OCI-LY7 (cell line): ENCODE results near the gene SNX27. TPM values are rescaled to one million over a fixed set of nuclear protein-coding genes. Genes with fewer than 3 reads are reported as not detected.

Source experiments
- BruUV-seq: library from RNA; stranded (reverse); fragments of 400-500 nt; replicated peaks from 2 replicates; lab custom pipeline; 2021; lab: Mats Ljungman, UMichigan
- CTCF ChIA-PET: fragments of 300-600 bp; sonication (Branson Sonifier 250); formaldehyde crosslinking; loops from one replicate; lab custom pipeline; 2022; ENCODE audit warnings: antibody characterized with exemption; ENCODE audit not compliant: unreplicated experiment; lab: Charles Lee
- POLR2A ChIA-PET: fragments of 300-600 bp; sonication (Branson Sonifier 250); formaldehyde crosslinking; loops from one replicate; lab custom pipeline; 2022; ENCODE audit warnings: antibody characterized with exemption; lab: Charles Lee
- DNase-seq: peaks from one replicate; pipeline ENCODE4 v3.0.0-alpha.2; 2015; ENCODE audit warnings: low spot score
- H2AFZ ChIP-seq: fragments of 200-600 bp; sonication (generic), shearing (Covaris generic); 2 replicates; pipeline ENCODE4 v1.6.1; 2014; ENCODE audit warnings: mild to moderate bottlenecking, antibody characterized with exemption, low read length, moderate library complexity
- H3K27ac ChIP-seq: fragments of 200-600 bp; sonication (generic); 2 replicates; pipeline ENCODE4 v1.5.1; 2014; ENCODE audit warnings: mixed run types, low read depth, mild to moderate bottlenecking, moderate library complexity, low read length, inconsistent platforms; ENCODE audit not compliant: poor library complexity, severe bottlenecking
- H3K36me3 ChIP-seq: fragments of 200-600 bp; sonication (generic); 2 replicates; pipeline ENCODE4 v1.6.1; 2014; ENCODE audit warnings: mild to moderate bottlenecking, antibody characterized with exemption, low read length, moderate library complexity, mixed read lengths; ENCODE audit not compliant: insufficient read depth
- H3K4me1 ChIP-seq: fragments of 200-600 bp; sonication (generic); 2 replicates; pipeline ENCODE4 v1.5.1; 2014; ENCODE audit warnings: mild to moderate bottlenecking, low read length; ENCODE audit not compliant: insufficient read depth, poor library complexity, severe bottlenecking
- H3K4me2 ChIP-seq: fragments of 200-600 bp; sonication (generic); 2 replicates; pipeline ENCODE4 v1.6.1; 2014; ENCODE audit warnings: mild to moderate bottlenecking, low read length
- H3K4me3 ChIP-seq: fragments of 200-600 bp; sonication (generic); 2 replicates; pipeline ENCODE4 v1.5.1; 2014; ENCODE audit warnings: mild to moderate bottlenecking, low read depth, low read length; ENCODE audit not compliant: poor library complexity, severe bottlenecking
- H3K79me2 ChIP-seq: fragments of 200-600 bp; sonication (generic); 2 replicates; pipeline ENCODE4 v1.6.1; 2016; ENCODE audit warnings: low read depth, mild to moderate bottlenecking, low read length, moderate library complexity, mixed read lengths; ENCODE audit not compliant: insufficient read depth
- H3K9me2 ChIP-seq: fragments of 200-600 bp; sonication (generic); 2 replicates; pipeline ENCODE4 v1.6.1; 2016; ENCODE audit warnings: mild to moderate bottlenecking, low read length, mixed read lengths; ENCODE audit not compliant: insufficient read depth
- H3K9me3 ChIP-seq: fragments of 200-600 bp; sonication (generic); 2 replicates; pipeline ENCODE4 v1.6.1; 2014; ENCODE audit warnings: mild to moderate bottlenecking, mixed run types, low read length, mixed read lengths
- H4K20me1 ChIP-seq: fragments of 200-600 bp; sonication (generic); 2 replicates; pipeline ENCODE4 v1.6.1; 2014; ENCODE audit warnings: mild to moderate bottlenecking, antibody characterized with exemption, low read length, moderate library complexity, mixed read lengths; ENCODE audit not compliant: insufficient read depth
- EZH2phosphoT487 ChIP-seq: fragments of 200-600 bp; sonication (generic); IDR thresholded peaks from 2 replicates; pipeline ENCODE4 v1.6.1; 2018; ENCODE audit warnings: low read depth, borderline replicate concordance, mild to moderate bottlenecking, mixed run types, antibody characterized with exemption, low read length, moderate library complexity, mixed read lengths
- intact Hi-C: fragments of 100-400 bp; cut with micrococcal nuclease; formaldehyde crosslinking; loops from one replicate; pipeline ENCODE4 v1.10.0; 2022; ENCODE audit not compliant: unreplicated experiment
- total RNA-seq, 2 experiments: library from RNA; depleted of rRNA in 1 of 2; stranded (reverse); fragments of >200 nt in 1 of 2; shearing (Covaris generic) in 1 of 2; gene quantifications; 2 replicates each; pipeline ENCODE4 v1.2.3, GENCODE V29; 2014 to 2022
- TF ChIP-seq, protein P1 (sequence below): fragments of 200-600 bp; sonication (generic); conservative IDR thresholded peaks from 2 replicates; pipeline ENCODE4 v1.5.1; 2014; ENCODE audit warnings: mild to moderate bottlenecking, antibody characterized with exemption, low read length, moderate library complexity, mixed read lengths

SNX27 gene
- total RNA-seq, 2 experiments from 2014 or later: 16.4 to 32.0 TPM

DNA sequence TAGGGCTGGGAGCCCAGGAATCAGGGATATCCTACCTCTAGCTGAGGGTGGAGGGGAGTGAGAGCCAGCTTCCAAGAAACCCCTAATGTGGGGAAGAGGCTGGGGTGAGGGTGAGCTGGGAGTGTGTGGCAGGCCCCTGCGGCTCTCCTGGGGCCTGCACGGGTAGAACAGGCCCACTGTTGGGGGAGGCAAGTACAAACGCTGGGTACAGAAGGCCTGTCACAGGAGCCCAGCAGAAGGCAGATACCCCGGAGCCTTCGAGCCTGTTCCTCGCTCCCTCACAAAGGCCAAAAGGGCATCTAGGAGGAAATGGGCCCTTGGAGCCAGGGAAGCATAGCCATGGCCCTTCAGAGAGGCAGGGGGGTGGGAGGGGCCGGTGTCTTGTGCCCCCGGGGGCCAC lies 91.1 kb downstream of the SNX27 start:
- no peaks in the 10 kb centered on the region for H3K9me2 ChIP-seq
- no peak for TF ChIP-seq EZH2phosphoT487
- TF ChIP-seq, protein P1, sequence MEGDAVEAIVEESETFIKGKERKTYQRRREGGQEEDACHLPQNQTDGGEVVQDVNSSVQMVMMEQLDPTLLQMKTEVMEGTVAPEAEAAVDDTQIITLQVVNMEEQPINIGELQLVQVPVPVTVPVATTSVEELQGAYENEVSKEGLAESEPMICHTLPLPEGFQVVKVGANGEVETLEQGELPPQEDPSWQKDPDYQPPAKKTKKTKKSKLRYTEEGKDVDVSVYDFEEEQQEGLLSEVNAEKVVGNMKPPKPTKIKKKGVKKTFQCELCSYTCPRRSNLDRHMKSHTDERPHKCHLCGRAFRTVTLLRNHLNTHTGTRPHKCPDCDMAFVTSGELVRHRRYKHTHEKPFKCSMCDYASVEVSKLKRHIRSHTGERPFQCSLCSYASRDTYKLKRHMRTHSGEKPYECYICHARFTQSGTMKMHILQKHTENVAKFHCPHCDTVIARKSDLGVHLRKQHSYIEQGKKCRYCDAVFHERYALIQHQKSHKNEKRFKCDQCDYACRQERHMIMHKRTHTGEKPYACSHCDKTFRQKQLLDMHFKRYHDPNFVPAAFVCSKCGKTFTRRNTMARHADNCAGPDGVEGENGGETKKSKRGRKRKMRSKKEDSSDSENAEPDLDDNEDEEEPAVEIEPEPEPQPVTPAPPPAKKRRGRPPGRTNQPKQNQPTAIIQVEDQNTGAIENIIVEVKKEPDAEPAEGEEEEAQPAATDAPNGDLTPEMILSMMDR: no peak
- no peaks in the 10 kb centered on the region for H3K79me2 ChIP-seq
- DNase-seq: no peak
- H2AFZ ChIP-seq: no peak overlapping the region
- CTCF ChIA-PET: no interaction called here
- no peak overlapping the region for H3K27ac ChIP-seq
- H3K9me3 ChIP-seq: no peaks in the 10 kb centered on the region
- no peaks in the 10 kb centered on the region for H3K4me1 ChIP-seq
- POLR2A ChIA-PET: no interaction called here
- H3K4me2 ChIP-seq: no peak overlapping the region
- H3K36me3 ChIP-seq: peaks cover 17% of the 10 kb centered on the region; the same call in 1 of the 2 replicates
- H3K4me3 ChIP-seq: no peak overlapping the region
- intact Hi-C loops: no loop called here
- no peaks in the 10 kb centered on the region for H4K20me1 ChIP-seq
- BruUV-seq: no TSS peak

DNA sequence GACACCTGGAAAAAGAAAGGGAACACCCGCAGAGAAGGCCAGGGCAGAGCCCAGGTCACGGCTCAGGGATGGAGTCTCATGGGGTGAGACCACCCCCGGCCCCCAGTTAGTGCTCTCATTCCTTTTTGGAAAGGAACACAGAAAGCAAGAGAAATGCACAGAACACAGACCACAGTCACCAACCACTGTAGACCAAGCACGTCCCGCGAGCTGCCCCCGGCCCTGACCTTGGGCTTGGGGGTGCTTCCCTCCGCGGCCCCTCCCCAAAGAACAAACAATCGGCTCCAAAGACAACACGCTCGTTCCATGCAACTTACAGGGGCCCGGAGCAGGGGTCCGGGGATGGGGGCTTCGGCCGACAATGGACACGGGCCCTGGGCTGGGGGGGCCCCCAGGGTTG lies 92.0 kb downstream of the SNX27 start:
- BruUV-seq: no TSS peak
- ChIA-PET POLR2A (no interaction called here), CTCF (no interaction called here)
- no peaks in the 10 kb centered on the region for H3K79me2 ChIP-seq
- H2AFZ ChIP-seq: no peak overlapping the region
- no peak overlapping the region for H3K4me2 ChIP-seq
- H3K9me2 ChIP-seq: no peaks in the 10 kb centered on the region
- H3K27ac ChIP-seq: no peak overlapping the region
- no peaks in the 10 kb centered on the region for H4K20me1 ChIP-seq
- no peak for DNase-seq
- peaks cover 17% of the 10 kb centered on the region; the same call in 1 of the 2 replicates for H3K36me3 ChIP-seq
- H3K9me3 ChIP-seq: no peaks in the 10 kb centered on the region
- intact Hi-C loops: no loop called here
- H3K4me1 ChIP-seq: no peaks in the 10 kb centered on the region
- no peak overlapping the region for H3K4me3 ChIP-seq
- TF ChIP-seq, protein P1: no peak
- TF ChIP-seq EZH2phosphoT487: no peak

- intact Hi-C loops: no loop called here
- Histone ChIP-seq H3K9me3 (no peaks in the 10 kb centered on the region), H3K79me2 (no peaks in the 10 kb centered on the region), H3K9me2 (no peaks in the 10 kb centered on the region), H4K20me1 (no peaks in the 10 kb centered on the region), H2AFZ (no peak overlapping the region), H3K4me2 (no peak overlapping the region), H3K27ac (no peak overlapping the region), H3K36me3 (peaks cover 14% of the 10 kb centered on the region; the same call in 1 of the 2 replicates), H3K4me1 (no peaks in the 10 kb centered on the region), H3K4me3 (no peak overlapping the region)
- POLR2A ChIA-PET: no interaction called here
- TF ChIP-seq, protein P1: no peak
- TF ChIP-seq EZH2phosphoT487: no peak
- no TSS peak for BruUV-seq
- DNase-seq: no peak
- CTCF ChIA-PET: no interaction called here
Measured at GRCh38 chr1:151704246-151704645, 92.4 kb downstream of the SNX27 start.
